HG02943 (cell line): ENCODE data around the gene SLC26A3.
A peak's percentile ranks its signal among the peaks of the same experiment; 100 is the strongest.

Experiments
- ATAC-seq: cut with Tn5 transposase; IDR thresholded peaks from one replicate; pipeline ENCODE4 v1.9.1; 2021; ENCODE audit warnings: mild to moderate bottlenecking, low read depth, moderate library complexity; ENCODE audit not compliant: unreplicated experiment

Gene SLC26A3

DNA sequence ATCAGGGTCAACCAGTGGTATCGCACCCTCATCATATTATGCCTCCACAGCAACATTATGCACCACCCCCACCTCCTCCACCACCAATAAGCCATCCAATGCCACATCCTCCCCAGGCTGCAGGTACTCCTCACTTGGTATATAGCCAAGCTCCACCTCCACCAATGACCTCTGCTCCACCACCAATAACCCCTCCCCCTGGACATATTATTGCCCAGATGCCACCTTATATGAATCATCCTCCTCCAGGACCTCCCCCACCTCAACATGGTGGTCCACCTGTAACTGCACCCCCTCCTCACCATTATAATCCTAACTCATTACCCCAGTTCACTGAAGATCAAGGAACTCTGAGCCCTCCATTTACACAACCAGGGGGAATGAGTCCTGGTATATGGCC is 44.4 kb downstream of the SLC26A3 start:
- no peak for ATAC-seq

DNA sequence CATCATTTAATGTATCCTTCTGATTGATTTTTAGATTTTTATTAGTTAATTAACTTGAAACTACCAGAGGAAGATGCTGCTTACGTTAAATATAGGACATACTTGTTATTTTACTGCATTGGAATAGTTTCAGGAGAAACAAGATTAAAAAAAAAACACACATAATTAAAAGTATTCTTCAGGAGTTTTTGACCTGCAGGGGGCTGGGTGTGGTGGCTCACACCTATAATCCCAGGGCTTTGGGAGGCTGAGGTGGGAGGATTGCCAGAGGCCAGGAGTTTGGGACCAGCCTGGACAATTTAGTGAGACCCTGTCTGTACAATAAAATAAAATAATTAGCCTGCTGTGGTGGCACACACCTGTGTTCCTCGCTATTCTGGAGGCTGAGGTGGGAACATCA is 48.4 kb downstream of the SLC26A3 start:
- ATAC-seq = no peak

DNA sequence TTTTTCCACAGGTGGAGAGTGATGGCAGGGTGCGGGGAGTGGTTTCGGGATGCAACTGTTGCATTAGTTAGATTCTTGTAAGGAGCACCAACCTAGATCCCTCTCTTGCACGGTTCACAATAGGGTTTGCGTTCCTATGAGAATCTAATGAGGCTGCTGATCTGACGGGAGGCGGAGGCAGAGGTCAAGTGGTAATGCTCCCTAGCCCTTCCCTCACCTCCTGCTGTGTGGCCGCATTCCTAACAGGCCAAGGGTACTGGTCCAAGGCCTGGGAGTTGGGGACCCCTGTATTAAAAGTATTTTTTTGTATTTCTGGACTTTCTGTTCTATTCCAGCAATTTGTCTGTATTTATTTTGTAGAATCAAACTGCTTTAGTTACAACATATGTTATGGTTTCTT is 51.9 kb downstream of the SLC26A3 start:
- no peak for ATAC-seq

GRCh38 chr7:107746006-107746405 is 57.0 kb downstream of the SLC26A3 start:
- ATAC-seq = no peak

DNA sequence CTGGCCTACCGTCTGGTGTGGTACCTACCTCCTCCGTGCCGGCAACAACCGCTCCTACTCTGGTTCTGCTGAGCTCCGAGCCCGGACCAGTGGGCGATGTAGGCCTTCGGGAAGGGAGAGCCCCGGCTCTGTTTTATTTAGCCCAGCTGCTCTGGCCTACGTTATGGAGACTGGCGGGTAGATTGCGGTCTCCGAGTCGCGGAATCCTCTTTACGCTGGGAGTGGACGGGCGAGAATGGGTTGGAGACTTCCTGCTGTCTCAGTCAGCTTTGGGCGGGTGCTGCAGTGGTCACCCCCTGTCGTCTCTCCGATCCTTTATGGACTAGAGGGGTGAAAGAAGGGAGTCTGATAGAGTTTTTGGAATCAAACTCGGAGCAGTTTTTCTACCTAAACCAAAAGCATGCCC is 58.7 kb downstream of the SLC26A3 start:
- ATAC-seq = peak; percentile 37

DNA sequence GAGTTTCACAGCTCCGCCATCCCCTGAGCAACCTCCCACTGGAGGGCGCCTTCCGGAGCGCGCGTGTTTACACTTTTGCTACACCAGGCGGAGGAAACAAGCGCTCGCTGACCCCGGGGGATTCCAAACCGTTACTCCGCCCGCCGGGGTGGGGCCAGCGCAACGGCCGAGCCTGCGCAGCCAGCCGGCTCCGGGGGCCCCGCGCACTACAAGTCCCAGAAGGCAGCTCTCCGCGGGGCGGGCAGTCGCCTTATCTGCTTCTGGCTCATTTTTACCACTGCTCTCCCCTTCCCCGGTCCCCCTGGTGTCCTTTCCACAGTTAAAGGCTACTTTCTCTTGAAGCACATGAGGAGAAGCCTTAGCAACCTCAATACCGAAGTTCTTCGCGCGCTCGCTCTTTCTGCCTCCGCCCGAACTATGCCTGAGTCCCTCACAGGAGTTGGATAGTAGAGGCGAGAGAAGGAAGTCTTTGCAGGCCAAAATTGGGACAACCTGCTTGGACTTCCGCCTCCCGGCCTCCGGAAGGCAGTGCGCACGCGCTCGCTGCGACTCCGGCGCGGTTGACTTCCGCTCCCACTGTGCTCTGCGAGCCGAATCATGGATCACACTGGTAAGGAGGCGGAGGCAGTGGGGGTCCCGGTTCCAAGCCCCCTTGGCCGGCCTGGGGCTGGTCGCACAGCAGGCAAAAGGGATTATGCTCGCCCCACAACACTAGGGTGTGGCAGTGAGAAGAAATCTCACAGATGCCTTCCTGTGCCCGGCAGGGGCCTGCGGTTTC is 59.3 kb downstream of the SLC26A3 start, which contains the start of gene CBLL1:
Gene CBLL1, plus strand, starts transcription at position 576 of the 778 bp plus-strand sequence. Its CDS starts 22 bp downstream, at position 598.
- ATAC-seq = peak; percentile 91

GRCh38 chr7:107742678-107743566 is 60.1 kb downstream of the SLC26A3 start:
- peak; percentile 37 for ATAC-seq

DNA sequence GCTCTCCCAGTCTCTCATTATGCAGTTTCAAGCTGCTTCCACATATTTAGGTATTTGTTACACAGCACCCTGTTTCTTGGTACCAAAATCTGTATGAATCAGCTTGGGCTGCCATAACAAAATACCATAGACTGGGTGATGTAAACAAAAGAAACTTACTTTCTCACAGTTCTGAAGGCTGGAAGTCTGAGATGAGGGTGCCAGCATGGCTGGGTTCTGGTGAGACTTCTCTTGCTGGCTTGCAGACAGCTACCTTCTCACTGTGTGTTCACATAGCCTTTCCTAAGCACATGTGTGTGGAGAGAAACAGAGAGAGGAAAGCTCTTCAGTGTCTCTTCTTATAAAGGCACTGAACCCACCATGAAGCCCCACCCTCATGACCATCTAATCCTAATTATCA is 74.7 kb downstream of the SLC26A3 start:
- no peak for ATAC-seq

GRCh38 chr7:107726356-107727130 is 76.5 kb downstream of the SLC26A3 start:
- ATAC-seq = no peak

DNA sequence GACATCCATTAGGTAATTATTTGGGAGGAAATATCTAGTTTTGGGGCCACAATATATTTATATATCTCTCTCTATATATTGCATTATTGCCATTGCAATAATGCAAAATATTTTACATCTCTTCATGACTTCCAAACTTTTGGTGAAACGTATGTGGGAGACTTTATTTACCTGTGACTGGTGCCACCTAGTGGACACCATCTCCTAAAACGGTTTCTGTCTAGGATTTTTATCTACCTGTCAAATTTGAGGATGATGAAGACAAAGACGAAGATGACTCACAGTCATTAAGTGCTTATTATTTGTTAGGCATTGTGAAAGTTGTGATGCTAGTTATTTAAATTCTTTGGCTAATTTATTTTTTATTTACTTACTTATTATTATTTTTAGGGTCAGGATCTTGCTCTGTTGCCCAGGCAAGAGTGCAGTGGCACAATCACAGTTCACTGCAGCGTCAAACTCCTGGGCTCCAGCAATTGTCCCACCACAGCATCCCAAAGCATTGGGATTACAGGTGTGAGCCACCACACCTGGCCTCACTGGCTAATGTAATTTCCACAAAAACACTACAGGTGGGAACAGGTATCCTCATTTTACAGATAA is 77.8 kb downstream of the SLC26A3 start:
- ATAC-seq = no peak

- no peak for ATAC-seq
Observed at GRCh38 chr7:107723255-107723654, 79.8 kb downstream of the SLC26A3 start.

DNA sequence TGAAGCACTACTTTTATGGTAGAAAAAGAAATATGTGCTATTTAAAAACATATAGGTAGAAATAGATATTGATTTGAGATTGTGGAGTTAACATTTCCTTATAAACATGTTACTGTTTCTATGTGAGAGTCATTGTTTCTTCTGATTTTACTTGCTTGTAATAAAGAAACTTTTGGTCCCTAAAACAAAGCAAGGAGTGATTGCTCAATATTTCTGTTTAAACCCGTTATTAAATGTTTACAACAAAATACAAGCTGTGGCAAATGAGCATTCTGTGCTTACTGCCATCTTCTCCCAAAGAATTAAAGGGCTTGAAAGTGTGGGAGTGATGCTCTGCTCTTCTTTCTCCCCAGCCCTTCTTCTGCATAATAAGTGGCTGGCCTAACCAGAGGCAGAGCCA is 81.7 kb downstream of the SLC26A3 start:
- no peak for ATAC-seq

GRCh38 chr7:107718456-107719193 is 84.4 kb downstream of the SLC26A3 start:
- ATAC-seq = no peak

GRCh38 chr7:107715531-107715930 is 87.5 kb downstream of the SLC26A3 start:
- no peak for ATAC-seq
